Cardiac fibroblast (primary cell): ENCODE results near the gene RASA3.

Experiments used
- DNase-seq, 2 donors: peaks; one replicate each; pipeline versions ENCODE4 v3.0.0 to v3.0.0-alpha.2; 2010; ENCODE audit warnings: low read depth in 2 of 2
- H3K4me3 ChIP-seq, 2 donors: replicated peaks in 1 of 2; 1 replicate in 1 of 2; 2 replicates in 1 of 2; pipeline ENCODE4 v1.5.1; 2011; ENCODE audit warnings: low read depth in 2 of 2, low read length in 2 of 2, mild to moderate bottlenecking in 2 of 2, moderate library complexity in 1 of 2
- CTCF ChIP-seq: IDR thresholded peaks from one replicate; pipeline ENCODE4 v1.5.1; 2011; ENCODE audit warnings: low read depth, mild to moderate bottlenecking, low read length, inconsistent platforms

The RASA3 gene

GRCh38 chr13:114019367-114019766 lies 113.1 kb downstream of the RASA3 start:
- TF ChIP-seq CTCF, result no peak
- H3K4me3 ChIP-seq, result no peak overlapping the region
- peak in 1 of 2 donors; percentile 22 for DNase-seq

GRCh38 chr13:114018461-114019055 lies 113.9 kb downstream of the RASA3 start:
- no peak overlapping the region for H3K4me3 ChIP-seq
- TF ChIP-seq CTCF, result no peak
- DNase-seq, result no peak

DNA sequence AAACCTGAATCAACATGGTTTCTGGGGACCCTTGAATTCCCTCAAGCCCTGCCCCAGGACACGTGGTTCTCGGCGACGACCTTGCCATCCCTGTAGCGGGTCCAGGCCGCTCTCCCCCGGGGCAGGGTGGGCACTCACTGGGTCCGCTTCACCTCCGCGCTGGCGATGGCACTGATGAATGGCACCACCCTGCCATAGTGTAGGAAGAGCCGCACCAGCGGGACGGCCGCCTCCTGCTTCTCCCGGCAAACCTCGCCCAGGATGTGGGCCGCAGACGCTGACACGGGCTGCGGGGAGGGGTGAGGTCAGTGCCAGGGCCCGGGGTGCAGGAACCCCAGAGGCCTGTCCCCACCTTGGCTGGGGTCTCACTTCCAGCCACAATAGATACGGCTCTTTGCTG lies 114.5 kb downstream of the RASA3 start:
- no peak for TF ChIP-seq CTCF
- H3K4me3 ChIP-seq, result no peak overlapping the region
- no peak for DNase-seq

- no peak overlapping the region for H3K4me3 ChIP-seq
- TF ChIP-seq CTCF, result peak; percentile 28
- peak; percentile 43 to 53 for DNase-seq
These were observed 115.3 kb downstream of the RASA3 start for GRCh38 chr13:114017028-114017630.

DNA sequence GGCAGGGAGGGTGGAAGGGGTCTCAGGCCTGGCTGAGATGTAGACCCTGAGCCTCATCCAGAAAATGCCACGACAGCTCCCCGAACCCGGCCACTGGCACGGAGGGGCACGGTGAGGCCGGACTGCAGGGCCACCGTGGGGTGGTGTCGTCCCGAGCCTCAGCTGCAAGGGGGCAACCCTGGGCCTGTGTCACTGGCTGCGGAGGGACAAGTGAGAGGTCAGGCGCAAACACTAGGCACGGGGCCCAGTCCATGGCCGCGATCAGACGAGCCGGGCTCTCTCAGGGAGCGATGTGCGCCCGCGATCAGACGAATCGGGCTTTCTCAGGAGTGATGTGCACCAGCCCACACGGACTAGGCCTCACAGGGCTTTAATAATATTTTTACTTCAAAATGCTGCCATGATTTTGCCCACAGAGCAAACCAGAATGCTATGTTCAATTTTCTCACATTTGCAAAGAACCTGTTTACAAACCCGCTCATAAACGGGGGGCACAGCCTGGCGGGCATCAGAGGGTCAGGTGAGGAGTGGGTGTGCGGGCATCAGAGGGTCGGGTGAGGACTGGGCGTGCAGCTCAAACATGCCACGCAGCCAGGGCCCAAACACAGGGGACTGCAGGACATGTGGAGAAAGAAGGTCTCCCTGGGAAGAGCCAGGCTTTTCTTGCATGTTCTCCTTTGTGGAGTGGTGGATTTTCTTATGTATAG lies 115.9 kb downstream of the RASA3 start:
- no peak overlapping the region for H3K4me3 ChIP-seq
- no peak for TF ChIP-seq CTCF
- no peak for DNase-seq

GRCh38 chr13:114015969-114016295 lies 116.5 kb downstream of the RASA3 start:
- no peak overlapping the region for H3K4me3 ChIP-seq
- DNase-seq, result peak in 1 of 2 donors; percentile 57
- no peak for TF ChIP-seq CTCF
